ENCODE results near the gene PIK3R5.
A peak's percentile ranks its signal among the peaks of the same experiment; 100 is the strongest.

- TF ChIP-seq CTCF (IDR thresholded peaks at IDR 0.05; ENCODE audit: poor library complexity, severe bottlenecking) (no peak), EZH2 (IDR thresholded peaks at IDR 0.05; ENCODE audit: borderline replicate concordance, insufficient read depth, low read length, poor library complexity, severe bottlenecking) (no peak), TAF1 (IDR thresholded peaks at IDR 0.05; ENCODE audit: low read depth) (peak; percentile 5), POLR2AphosphoS5 (IDR thresholded peaks at IDR 0.05) (no peak), MXI1 (conservative IDR thresholded peaks at IDR 0.05; ENCODE audit: poor library complexity, severe bottlenecking) (no peak), SMC3 (conservative IDR thresholded peaks at IDR 0.05; ENCODE audit: poor library complexity) (no peak), REST (IDR thresholded peaks at IDR 0.05; ENCODE audit: borderline replicate concordance) (peak; percentile 11), RAD21 (conservative IDR thresholded peaks at IDR 0.05) (no peak), EP300 (conservative IDR thresholded peaks at IDR 0.05; ENCODE audit: poor library complexity, severe bottlenecking) (no peak)
Observed at GRCh38 chr17:9003355-9004131, 38.0 kb upstream of the PIK3R5 start.

Data from neural cell (in vitro differentiated cells).